Measurements from ENCODE around the gene SART1.

DNA sequence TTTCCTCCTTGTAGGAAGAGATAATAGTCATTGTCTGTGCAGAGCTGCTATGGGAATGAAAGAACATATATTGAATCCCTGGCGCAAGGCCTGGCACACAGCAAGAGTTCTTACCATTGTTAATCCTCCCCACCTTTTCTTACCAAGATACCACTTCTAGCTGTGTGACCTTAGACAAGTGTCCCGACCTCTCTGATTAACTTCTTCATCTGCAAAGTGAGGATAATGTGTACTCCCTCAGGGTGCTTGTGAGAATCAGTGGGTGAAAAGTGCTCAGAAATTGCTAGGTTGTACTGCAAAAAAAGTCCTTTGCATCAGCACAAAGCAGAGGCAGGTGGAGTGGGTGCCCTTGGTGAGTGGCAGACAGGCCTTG is 46.5 kb downstream of the SART1 start:
- TF ChIP-seq, protein P1, sequence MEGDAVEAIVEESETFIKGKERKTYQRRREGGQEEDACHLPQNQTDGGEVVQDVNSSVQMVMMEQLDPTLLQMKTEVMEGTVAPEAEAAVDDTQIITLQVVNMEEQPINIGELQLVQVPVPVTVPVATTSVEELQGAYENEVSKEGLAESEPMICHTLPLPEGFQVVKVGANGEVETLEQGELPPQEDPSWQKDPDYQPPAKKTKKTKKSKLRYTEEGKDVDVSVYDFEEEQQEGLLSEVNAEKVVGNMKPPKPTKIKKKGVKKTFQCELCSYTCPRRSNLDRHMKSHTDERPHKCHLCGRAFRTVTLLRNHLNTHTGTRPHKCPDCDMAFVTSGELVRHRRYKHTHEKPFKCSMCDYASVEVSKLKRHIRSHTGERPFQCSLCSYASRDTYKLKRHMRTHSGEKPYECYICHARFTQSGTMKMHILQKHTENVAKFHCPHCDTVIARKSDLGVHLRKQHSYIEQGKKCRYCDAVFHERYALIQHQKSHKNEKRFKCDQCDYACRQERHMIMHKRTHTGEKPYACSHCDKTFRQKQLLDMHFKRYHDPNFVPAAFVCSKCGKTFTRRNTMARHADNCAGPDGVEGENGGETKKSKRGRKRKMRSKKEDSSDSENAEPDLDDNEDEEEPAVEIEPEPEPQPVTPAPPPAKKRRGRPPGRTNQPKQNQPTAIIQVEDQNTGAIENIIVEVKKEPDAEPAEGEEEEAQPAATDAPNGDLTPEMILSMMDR (IDR thresholded peaks at IDR 0.05) = no peak
- TF ChIP-seq POLR2A (IDR thresholded peaks at IDR 0.05) = no peak

All from suprapubic skin (tissue), 3 donors.